ENCODE measurements around the gene ETV7.

ETV7 gene

DNA sequence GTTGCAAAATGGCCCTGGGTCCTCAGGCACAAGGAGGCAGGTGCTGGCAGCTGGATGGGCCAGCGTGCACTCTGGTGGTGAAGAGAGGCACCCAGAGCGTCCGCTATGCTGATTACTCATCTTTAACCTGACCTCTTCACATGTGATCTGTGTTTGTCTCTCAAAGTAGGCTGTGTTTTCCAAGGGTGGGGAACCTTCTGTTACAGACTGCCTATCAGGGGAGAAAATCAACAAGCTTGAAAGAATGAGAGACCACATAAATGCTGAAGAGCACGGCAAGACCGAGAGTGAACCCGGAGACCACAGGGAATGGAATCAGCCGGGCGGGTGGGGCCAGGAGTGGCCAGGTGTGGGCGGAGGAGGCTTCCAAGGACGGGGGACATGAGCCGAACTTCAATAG, 67.0 kb downstream of the ETV7 start:
- no peak for ATAC-seq (ENCODE audit: low read depth)
- no peak for DNase-seq (ENCODE audit: low spot score)
- no peak overlapping the region for H3K4me3 ChIP-seq (ENCODE audit: severe bottlenecking)

GRCh38 chr6:36319821-36320220, 67.6 kb downstream of the ETV7 start:
- no peak for TF ChIP-seq CTCF (IDR thresholded peaks at IDR 0.05; ENCODE audit: poor library complexity, severe bottlenecking)
- no peaks in the 10 kb centered on the region for H3K36me3 ChIP-seq (ENCODE audit: low read depth)
- no peaks in the 10 kb centered on the region for H3K4me1 ChIP-seq (ENCODE audit: insufficient read depth, poor library complexity, severe bottlenecking)
- DNase-seq (ENCODE audit: low spot score) (no peak), ATAC-seq (ENCODE audit: low read depth) (no peak)
- H3K27ac ChIP-seq (ENCODE audit: poor library complexity, severe bottlenecking) = no peak overlapping the region
- H3K27me3 ChIP-seq (ENCODE audit: insufficient read depth, poor library complexity, severe bottlenecking) = no peaks in the 10 kb centered on the region
- no peak overlapping the region for H3K4me3 ChIP-seq (ENCODE audit: severe bottlenecking)
- H3K9me3 ChIP-seq (ENCODE audit: severe bottlenecking) = no peaks in the 10 kb centered on the region

More for the DNA sequence above, 67.0 kb downstream of the ETV7 start:
- no peak for TF ChIP-seq CTCF (IDR thresholded peaks at IDR 0.05; ENCODE audit: poor library complexity, severe bottlenecking)
- H3K9me3 ChIP-seq (ENCODE audit: severe bottlenecking) = no peaks in the 10 kb centered on the region
- H3K27ac ChIP-seq (ENCODE audit: poor library complexity, severe bottlenecking) = no peak overlapping the region
- no peaks in the 10 kb centered on the region for H3K4me1 ChIP-seq (ENCODE audit: insufficient read depth, poor library complexity, severe bottlenecking)
- H3K27me3 ChIP-seq (ENCODE audit: insufficient read depth, poor library complexity, severe bottlenecking) = no peaks in the 10 kb centered on the region
- H3K36me3 ChIP-seq (ENCODE audit: low read depth) = no peaks in the 10 kb centered on the region

- no peaks in the 10 kb centered on the region for H3K36me3 ChIP-seq (ENCODE audit: low read depth)
- no peak overlapping the region for H3K4me3 ChIP-seq (ENCODE audit: severe bottlenecking)
- no peak for TF ChIP-seq CTCF (IDR thresholded peaks at IDR 0.05; ENCODE audit: poor library complexity, severe bottlenecking)
- DNase-seq (ENCODE audit: low spot score) (no peak), ATAC-seq (ENCODE audit: low read depth) (no peak)
- no peaks in the 10 kb centered on the region for H3K27me3 ChIP-seq (ENCODE audit: insufficient read depth, poor library complexity, severe bottlenecking)
- H3K4me1 ChIP-seq (ENCODE audit: insufficient read depth, poor library complexity, severe bottlenecking) = no peaks in the 10 kb centered on the region
- no peak overlapping the region for H3K27ac ChIP-seq (ENCODE audit: poor library complexity, severe bottlenecking)
- H3K9me3 ChIP-seq (ENCODE audit: severe bottlenecking) = no peaks in the 10 kb centered on the region
Observed at GRCh38 chr6:36319436-36319762, 68.1 kb downstream of the ETV7 start.

GRCh38 chr6:36318690-36319435, 68.6 kb downstream of the ETV7 start:
- no peak for TF ChIP-seq CTCF (IDR thresholded peaks at IDR 0.05; ENCODE audit: poor library complexity, severe bottlenecking)
- DNase-seq (ENCODE audit: low spot score) (no peak), ATAC-seq (ENCODE audit: low read depth) (no peak)
- Histone ChIP-seq H3K36me3 (ENCODE audit: low read depth) (no peaks in the 10 kb centered on the region), H3K27me3 (ENCODE audit: insufficient read depth, poor library complexity, severe bottlenecking) (no peaks in the 10 kb centered on the region), H3K4me3 (ENCODE audit: severe bottlenecking) (no peak overlapping the region), H3K27ac (ENCODE audit: poor library complexity, severe bottlenecking) (no peak overlapping the region), H3K9me3 (ENCODE audit: severe bottlenecking) (no peaks in the 10 kb centered on the region), H3K4me1 (ENCODE audit: insufficient read depth, poor library complexity, severe bottlenecking) (no peaks in the 10 kb centered on the region)

DNA sequence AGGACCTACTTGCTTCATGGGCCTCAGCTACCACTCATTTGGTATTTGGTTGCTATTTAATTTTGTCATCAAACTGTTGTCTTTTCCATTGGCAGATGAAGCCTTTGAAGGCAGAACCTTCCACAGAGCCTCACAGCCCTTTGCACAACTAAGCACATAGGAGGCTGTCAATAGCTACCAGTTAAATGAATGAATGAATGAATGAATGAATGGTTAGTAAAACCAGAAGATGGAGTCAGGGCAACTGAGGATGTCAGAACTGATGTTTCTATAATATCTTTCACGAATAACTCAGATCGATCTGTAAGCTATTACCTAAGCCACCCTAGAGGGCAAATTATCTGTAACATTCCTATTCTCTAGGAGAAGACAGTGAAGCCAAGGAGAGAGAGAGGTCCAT, 69.8 kb downstream of the ETV7 start:
- no peaks in the 10 kb centered on the region for H3K9me3 ChIP-seq (ENCODE audit: severe bottlenecking)
- H3K4me1 ChIP-seq (ENCODE audit: insufficient read depth, poor library complexity, severe bottlenecking) = no peaks in the 10 kb centered on the region
- no peaks in the 10 kb centered on the region for H3K27me3 ChIP-seq (ENCODE audit: insufficient read depth, poor library complexity, severe bottlenecking)
- no peak for DNase-seq (ENCODE audit: low spot score)
- no peak for TF ChIP-seq CTCF (IDR thresholded peaks at IDR 0.05; ENCODE audit: poor library complexity, severe bottlenecking)
- no peak for ATAC-seq (ENCODE audit: low read depth)
- no peaks in the 10 kb centered on the region for H3K36me3 ChIP-seq (ENCODE audit: low read depth)
- no peak overlapping the region for H3K4me3 ChIP-seq (ENCODE audit: severe bottlenecking)
- no peak overlapping the region for H3K27ac ChIP-seq (ENCODE audit: poor library complexity, severe bottlenecking)
